H1 (cell line): ENCODE measurements around the gene CDH6. TPM values are rescaled to one million over a fixed set of nuclear protein-coding genes. Genes with fewer than 3 reads are reported as not detected.

Experiments
- CHD7 ChIP-seq: fragments of 300-600 bp; sonication (generic); IDR thresholded peaks from 2 replicates; pipeline ENCODE4 v1.7.1; 2012; ENCODE audit warnings: low read length, moderate library complexity, mild to moderate bottlenecking, inconsistent platforms; ENCODE audit not compliant: insufficient replicate concordance
- EP300 ChIP-seq, 2 experiments: IDR thresholded peaks; 1 replicate in 1 of 2; 2 replicates in 1 of 2; pipeline ENCODE4 v1.6.1; 2011 to 2012; ENCODE audit warnings: low read depth in 2 of 2, low read length in 2 of 2, mild to moderate bottlenecking in 2 of 2, borderline replicate concordance in 1 of 2, inconsistent platforms in 1 of 2, moderate library complexity in 1 of 2
- NANOG ChIP-seq: IDR thresholded peaks from 2 replicates; pipeline ENCODE4 v1.6.1; 2011; ENCODE audit warnings: low read length, low read depth, mild to moderate bottlenecking, inconsistent platforms; ENCODE audit not compliant: insufficient read depth, poor library complexity, severe bottlenecking
- RBBP5 ChIP-seq: IDR thresholded peaks from 2 replicates; pipeline ENCODE4 v1.7.1; 2012; ENCODE audit warnings: low read depth, mild to moderate bottlenecking, inconsistent platforms, low read length, moderate library complexity, borderline replicate concordance
- polyA plus RNA-seq, 7 experiments: library from polyadenylated mRNA; depleted of rRNA in 3 of 7; stranded (reverse) in 5 of 7; unstranded in 2 of 7; fragments of >200 nt in 5 of 7; fragments of 200-250 nt in 2 of 7; gene quantifications; 1 replicate in 5 of 7; 2 replicates in 1 of 7; 4 replicates in 1 of 7; pipeline versions ENCODE4 v1.2.1 to v1.2.3, GENCODE V29; 2011 to 2013; ENCODE audit warnings: missing spikeins in 2 of 7, mixed read lengths in 2 of 7
- total RNA-seq: library from RNA; stranded (reverse); fragmentation: NEBNext Ultra II Directional; extraction: Animal tissue kit (Norgen Biotek cat#: 25700); gene quantifications from 2 replicates; pipeline ENCODE4 v1.2.1, GENCODE V29; 2021

CDH6 gene
- total and polyA plus RNA-seq, 2 of the 8 experiments (the other 6 are each of a cell fraction or from before 2014, with no cell fraction given), result 1.4 to 1.9 TPM

- no peak for TF ChIP-seq NANOG
- TF ChIP-seq CHD7, result no peak
- no peak for TF ChIP-seq RBBP5
- TF ChIP-seq EP300 (IDR thresholded peaks at IDR 0.05; ENCODE audit: borderline replicate concordance in 1 of 2, low read depth in 2 of 2, low read length in 2 of 2), result no peak
Measured at GRCh38 chr5:31289429-31289828, 95.9 kb downstream of the CDH6 start (continued).
